Stimulated activated CD4-positive, alpha-beta T cell treated with anti-CD3 and anti-CD28 coated beads, Interleukin-2, amount 100 ng/mL, for 4 hours (primary cell): ENCODE data around the gene TPD52L3.

Source experiments
- DNase-seq: peaks from one replicate; pipeline ENCODE4 v3.0.0-alpha.2; 2020; ENCODE audit warnings: low read depth

TPD52L3 gene

GRCh38 chr9:6328103-6328502 lies at the start of gene TPD52L3:
Gene TPD52L3 (plus strand): TSS chr9:6328375. CDS start chr9:6328596, 221 bp downstream.
- DNase-seq, result no peak

- no peak for DNase-seq
Measured at GRCh38 chr9:6301858-6302257, 26.3 kb upstream of the TPD52L3 start.

GRCh38 chr9:6302417-6302816 lies 25.8 kb upstream of the TPD52L3 start:
- no peak for DNase-seq

GRCh38 chr9:6304232-6304631 lies 23.9 kb upstream of the TPD52L3 start:
- no peak for DNase-seq

GRCh38 chr9:6305954-6306563 lies 22.1 kb upstream of the TPD52L3 start:
- no peak for DNase-seq

GRCh38 chr9:6307551-6308096 lies 20.6 kb upstream of the TPD52L3 start:
- DNase-seq, result no peak

GRCh38 chr9:6330958-6331634 lies 2.9 kb downstream of the TPD52L3 start:
- DNase-seq, result no peak

- DNase-seq, result no peak
Measured at GRCh38 chr9:6334305-6334704, 6.1 kb downstream of the TPD52L3 start.

GRCh38 chr9:6348766-6349165 lies 20.6 kb downstream of the TPD52L3 start:
- no peak for DNase-seq

- DNase-seq, result no peak
Measured at GRCh38 chr9:6351737-6352136, 23.6 kb downstream of the TPD52L3 start.

- DNase-seq, result peak; percentile 4
Measured at GRCh38 chr9:6354072-6354686, 26.0 kb downstream of the TPD52L3 start.

- DNase-seq, result no peak
Measured at GRCh38 chr9:6355728-6356127, 27.6 kb downstream of the TPD52L3 start.

- DNase-seq, result no peak
Measured at GRCh38 chr9:6356441-6356840, 28.3 kb downstream of the TPD52L3 start.

GRCh38 chr9:6356904-6357303 lies 28.7 kb downstream of the TPD52L3 start:
- no peak for DNase-seq

GRCh38 chr9:6367128-6367890 lies 39.1 kb downstream of the TPD52L3 start:
- no peak for DNase-seq

GRCh38 chr9:6368831-6369230 lies 40.7 kb downstream of the TPD52L3 start:
- DNase-seq, result no peak
